Heart left ventricle (tissue), 13 donors: ENCODE data around the gene TTI1.

Experiments
- CTCF ChIP-seq, 12 donors: fragments of 200-600 bp; sonication (generic) in 4 of 12; IDR thresholded peaks; one replicate each; pipeline versions ENCODE4 v1.5.0 to v1.8.0; 2018 to 2022; ENCODE audit warnings: antibody characterized with exemption in 12 of 12, mild to moderate bottlenecking in 5 of 12
- POLR2A ChIP-seq, 2 donors: fragments of 450-650 bp; IDR thresholded peaks; one replicate each; pipeline ENCODE4 v1.6.1; 2017; ENCODE audit warnings: antibody characterized with exemption in 2 of 2, mild to moderate bottlenecking in 2 of 2, moderate library complexity in 2 of 2
- donor health status: ischemic (EF 13 %, LVEDD 7.1; RV severe dilation, severe dysfunction).
- donor health status: DM: no; HTN: yes; CAD: no.
- donor health status: DM: no; HTN: no; CAD: no.
- donor health status: ischemic (EF 25% LVEDD 6.9; RV normal size, moderate dysfunction).
- donor health status: ischemic (EF 25% LVEDD 5.7; RV mildly dilated, moderate dysfunction).
- donor health status: ischemic (EF 35%, LVEDD 5.7; RV mildly dilated, moderate dysfunction).
- donor health status: nonischemic (EF 11% LVEDD 7.7; RV severe dilation, severe dysfunction).
- donor health status: DM: yes; HTN: yes; CAD: no.
- donor health status: PGD.
- donor health status: ischemic (EF 29% LVEDD 5.4; RV normal size, mild dysfunction).
- donor health status: nonischemic (EF 23%, LVEDD 6.1; RV moderate dilation, normal function).

- TF ChIP-seq CTCF (IDR thresholded peaks at IDR 0.05) (no peak), POLR2A (IDR thresholded peaks at IDR 0.05) (no peak)
These were observed 20.9 kb downstream of the TTI1 start for GRCh38 chr20:38012332-38012731.
